Activated CD8-positive, alpha-beta memory T cell treated with anti-CD3 and anti-CD28 coated beads for 1 hour (primary cell): Measurements from ENCODE around the gene HPCAL1.

Experiments
- DNase-seq, 2 donors: peaks; one replicate each; pipeline ENCODE4 v3.0.0-alpha.2; 2020; ENCODE audit warnings: low read depth in 1 of 2; ENCODE audit errors: extremely low read depth in 1 of 2

Gene HPCAL1

GRCh38 chr2:10269291-10269690, 33.4 kb upstream of the HPCAL1 start:
- DNase-seq, result no peak

GRCh38 chr2:10269711-10270610, 32.7 kb upstream of the HPCAL1 start:
- DNase-seq, result no peak

GRCh38 chr2:10271509-10271908, 31.2 kb upstream of the HPCAL1 start:
- DNase-seq, result no peak

- no peak for DNase-seq
Measured at GRCh38 chr2:10271946-10272345, 30.8 kb upstream of the HPCAL1 start.

GRCh38 chr2:10272464-10272863, 30.2 kb upstream of the HPCAL1 start:
- DNase-seq, result no peak

- no peak for DNase-seq
Measured at GRCh38 chr2:10273215-10274175, 29.2 kb upstream of the HPCAL1 start.

GRCh38 chr2:10274376-10274775, 28.3 kb upstream of the HPCAL1 start:
- no peak for DNase-seq

- no peak for DNase-seq
Measured at GRCh38 chr2:10274983-10275802, 27.5 kb upstream of the HPCAL1 start.

GRCh38 chr2:10276481-10277292, 26.0 kb upstream of the HPCAL1 start:
- no peak for DNase-seq

- no peak for DNase-seq
Measured at GRCh38 chr2:10277293-10278028, 25.2 kb upstream of the HPCAL1 start.

GRCh38 chr2:10278029-10278762, 24.5 kb upstream of the HPCAL1 start:
- DNase-seq, result no peak

- no peak for DNase-seq
Measured at GRCh38 chr2:10278763-10279471, 23.8 kb upstream of the HPCAL1 start.

- DNase-seq, result no peak
Measured at GRCh38 chr2:10279472-10279870, 23.2 kb upstream of the HPCAL1 start.

GRCh38 chr2:10279946-10280463, 22.7 kb upstream of the HPCAL1 start:
- no peak for DNase-seq

GRCh38 chr2:10281891-10282290, 20.8 kb upstream of the HPCAL1 start:
- DNase-seq, result no peak

- no peak for DNase-seq
Measured at GRCh38 chr2:10282611-10283105, 20.0 kb upstream of the HPCAL1 start.
